Measurements from ENCODE around the gene NTSR2.

NTSR2 gene

GRCh38 chr2:11710632-11711353, 40.8 kb upstream of the NTSR2 start:
- Histone ChIP-seq H3K27me3 (no peaks in the 10 kb centered on the region), H3K4me1 (peaks cover 0 to 27% (median 19%) of the 10 kb centered on the region in 4 donors), H3K27ac (peak overlapping the region; percentile 6 to 23), H3K36me3 (no peaks in the 10 kb centered on the region), H3K4me3 (no peak overlapping the region), H3K9me3 (no peaks in the 10 kb centered on the region)
- DNase-seq, result no peak
- intact Hi-C loops (cut with DNase I; ENCODE audit: low total_unique reads), result no loop called here
- TF ChIP-seq, protein P1, sequence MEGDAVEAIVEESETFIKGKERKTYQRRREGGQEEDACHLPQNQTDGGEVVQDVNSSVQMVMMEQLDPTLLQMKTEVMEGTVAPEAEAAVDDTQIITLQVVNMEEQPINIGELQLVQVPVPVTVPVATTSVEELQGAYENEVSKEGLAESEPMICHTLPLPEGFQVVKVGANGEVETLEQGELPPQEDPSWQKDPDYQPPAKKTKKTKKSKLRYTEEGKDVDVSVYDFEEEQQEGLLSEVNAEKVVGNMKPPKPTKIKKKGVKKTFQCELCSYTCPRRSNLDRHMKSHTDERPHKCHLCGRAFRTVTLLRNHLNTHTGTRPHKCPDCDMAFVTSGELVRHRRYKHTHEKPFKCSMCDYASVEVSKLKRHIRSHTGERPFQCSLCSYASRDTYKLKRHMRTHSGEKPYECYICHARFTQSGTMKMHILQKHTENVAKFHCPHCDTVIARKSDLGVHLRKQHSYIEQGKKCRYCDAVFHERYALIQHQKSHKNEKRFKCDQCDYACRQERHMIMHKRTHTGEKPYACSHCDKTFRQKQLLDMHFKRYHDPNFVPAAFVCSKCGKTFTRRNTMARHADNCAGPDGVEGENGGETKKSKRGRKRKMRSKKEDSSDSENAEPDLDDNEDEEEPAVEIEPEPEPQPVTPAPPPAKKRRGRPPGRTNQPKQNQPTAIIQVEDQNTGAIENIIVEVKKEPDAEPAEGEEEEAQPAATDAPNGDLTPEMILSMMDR (IDR thresholded peaks at IDR 0.05), result no peak

DNA sequence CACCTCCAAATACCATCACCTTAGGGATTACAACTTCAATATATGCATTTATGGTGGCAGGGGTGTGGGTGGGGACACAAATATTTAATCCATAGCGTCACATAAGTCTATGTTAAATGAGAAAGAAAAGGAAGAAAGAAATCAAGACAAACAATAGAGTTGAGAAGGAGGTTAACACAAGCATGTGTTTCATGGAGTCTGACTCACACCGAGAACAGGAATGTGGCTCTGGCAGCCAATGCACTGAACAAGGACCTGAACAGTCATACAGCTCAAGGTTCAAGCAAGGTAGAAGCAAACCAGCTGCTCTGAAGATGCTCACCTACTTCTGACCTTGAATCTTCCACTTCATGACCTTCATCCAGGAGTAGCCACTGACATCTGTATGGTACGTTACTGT, 40.2 kb upstream of the NTSR2 start:
- no peak overlapping the region for H3K4me3 ChIP-seq
- TF ChIP-seq, protein P1 (IDR thresholded peaks at IDR 0.05), result no peak
- peak overlapping the region; percentile 6 to 23 for H3K27ac ChIP-seq
- intact Hi-C loops (cut with DNase I; ENCODE audit: low total_unique reads), result no loop called here
- no peaks in the 10 kb centered on the region for H3K36me3 ChIP-seq
- H3K27me3 ChIP-seq, result no peaks in the 10 kb centered on the region
- peaks cover 0 to 27% (median 19%) of the 10 kb centered on the region in 4 donors for H3K4me1 ChIP-seq
- DNase-seq, result peak in 1 of 2 donors; percentile 60
- H3K9me3 ChIP-seq, result no peaks in the 10 kb centered on the region

- Histone ChIP-seq H3K27ac (no peak overlapping the region), H3K36me3 (no peaks in the 10 kb centered on the region), H3K9me3 (no peaks in the 10 kb centered on the region), H3K4me1 (peaks cover 0 to 27% (median 19%) of the 10 kb centered on the region in 4 donors), H3K27me3 (no peaks in the 10 kb centered on the region), H3K4me3 (no peak overlapping the region)
- TF ChIP-seq, protein P1 (IDR thresholded peaks at IDR 0.05), result no peak
- intact Hi-C loops (cut with DNase I; ENCODE audit: low total_unique reads), result no loop called here
- DNase-seq, result no peak
Observed at GRCh38 chr2:11709293-11709692, 39.3 kb upstream of the NTSR2 start.

GRCh38 chr2:11708106-11708505, 38.1 kb upstream of the NTSR2 start:
- no peaks in the 10 kb centered on the region for H3K9me3 ChIP-seq
- no peak overlapping the region for H3K27ac ChIP-seq
- peaks cover 0 to 27% (median 19%) of the 10 kb centered on the region in 4 donors for H3K4me1 ChIP-seq
- no peaks in the 10 kb centered on the region for H3K36me3 ChIP-seq
- intact Hi-C loops (cut with DNase I; ENCODE audit: low total_unique reads), result no loop called here
- H3K4me3 ChIP-seq, result no peak overlapping the region
- DNase-seq, result no peak
- H3K27me3 ChIP-seq, result no peaks in the 10 kb centered on the region
- TF ChIP-seq, protein P1 (IDR thresholded peaks at IDR 0.05), result no peak

DNA sequence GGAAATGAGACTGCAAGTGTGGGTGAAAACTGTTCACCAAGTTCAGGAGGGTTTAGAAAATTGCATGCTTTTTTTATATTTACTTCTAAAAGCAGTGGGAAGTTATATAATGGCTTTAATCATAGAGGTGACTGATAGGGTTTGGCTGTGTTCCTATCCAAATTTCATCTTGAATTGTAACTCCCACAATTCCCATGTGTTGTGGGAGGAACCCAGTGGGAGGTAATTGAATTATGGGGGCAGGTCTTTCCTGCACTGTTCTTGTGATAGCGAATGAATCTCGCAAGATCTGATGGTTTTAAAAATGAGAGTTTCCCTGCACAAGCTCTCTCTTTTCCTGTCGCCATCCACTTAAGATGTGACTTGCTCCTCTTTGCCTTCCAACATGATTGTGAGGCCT, 35.7 kb upstream of the NTSR2 start:
- intact Hi-C loops (cut with DNase I; ENCODE audit: low total_unique reads), result no loop called here
- no peak for DNase-seq

More for the DNA sequence above, 35.7 kb upstream of the NTSR2 start:
- Histone ChIP-seq H3K36me3 (no peaks in the 10 kb centered on the region), H3K4me3 (no peak overlapping the region), H3K9me3 (no peaks in the 10 kb centered on the region), H3K27ac (no peak overlapping the region), H3K4me1 (peaks cover 0 to 11% (median 5%) of the 10 kb centered on the region in 4 donors), H3K27me3 (no peaks in the 10 kb centered on the region)
- TF ChIP-seq, protein P1 (IDR thresholded peaks at IDR 0.05), result no peak

Data from tibial artery (tissue), 4 donors.